Ishikawa (cell line): ENCODE data around the gene MAP3K8.

Experiments
- CEBPB ChIP-seq: IDR thresholded peaks from 2 replicates; pipeline ENCODE4 v1.6.1; 2012
- CREB1 ChIP-seq: IDR thresholded peaks from 2 replicates; pipeline ENCODE4 v1.6.1; 2012; ENCODE audit warnings: low read depth
- EGR1 ChIP-seq: IDR thresholded peaks from 2 replicates; pipeline ENCODE4 v1.6.1; 2012
- EP300 ChIP-seq: IDR thresholded peaks from 2 replicates; pipeline ENCODE4 v1.6.1; 2012; ENCODE audit warnings: borderline replicate concordance
- FOXM1 ChIP-seq: IDR thresholded peaks from 2 replicates; pipeline ENCODE4 v1.6.1; 2012; ENCODE audit warnings: low read depth, borderline replicate concordance
- NFIC ChIP-seq: IDR thresholded peaks from 2 replicates; pipeline ENCODE4 v1.6.1; 2012
- TCF12 ChIP-seq: IDR thresholded peaks from 2 replicates; pipeline ENCODE4 v1.6.1; 2012; ENCODE audit warnings: low read depth
- TEAD4 ChIP-seq: IDR thresholded peaks from 2 replicates; pipeline ENCODE4 v1.6.1; 2012
- YY1 ChIP-seq: IDR thresholded peaks from 2 replicates; pipeline ENCODE4 v1.6.1; 2012; ENCODE audit warnings: low read depth
- ZBTB7A ChIP-seq: IDR thresholded peaks from 2 replicates; pipeline ENCODE4 v1.6.1; 2012; ENCODE audit warnings: low read depth
- TF ChIP-seq, protein P1 (sequence below): IDR thresholded peaks from 2 replicates; pipeline ENCODE4 v1.6.1; 2012; ENCODE audit warnings: low read depth, mild to moderate bottlenecking
- TF ChIP-seq, protein P2 (sequence below): IDR thresholded peaks from 2 replicates; pipeline ENCODE4 v1.6.1; 2012
- TF ChIP-seq, protein P3 (sequence below): IDR thresholded peaks from 2 replicates; pipeline ENCODE4 v1.6.1; 2012

Gene MAP3K8

DNA sequence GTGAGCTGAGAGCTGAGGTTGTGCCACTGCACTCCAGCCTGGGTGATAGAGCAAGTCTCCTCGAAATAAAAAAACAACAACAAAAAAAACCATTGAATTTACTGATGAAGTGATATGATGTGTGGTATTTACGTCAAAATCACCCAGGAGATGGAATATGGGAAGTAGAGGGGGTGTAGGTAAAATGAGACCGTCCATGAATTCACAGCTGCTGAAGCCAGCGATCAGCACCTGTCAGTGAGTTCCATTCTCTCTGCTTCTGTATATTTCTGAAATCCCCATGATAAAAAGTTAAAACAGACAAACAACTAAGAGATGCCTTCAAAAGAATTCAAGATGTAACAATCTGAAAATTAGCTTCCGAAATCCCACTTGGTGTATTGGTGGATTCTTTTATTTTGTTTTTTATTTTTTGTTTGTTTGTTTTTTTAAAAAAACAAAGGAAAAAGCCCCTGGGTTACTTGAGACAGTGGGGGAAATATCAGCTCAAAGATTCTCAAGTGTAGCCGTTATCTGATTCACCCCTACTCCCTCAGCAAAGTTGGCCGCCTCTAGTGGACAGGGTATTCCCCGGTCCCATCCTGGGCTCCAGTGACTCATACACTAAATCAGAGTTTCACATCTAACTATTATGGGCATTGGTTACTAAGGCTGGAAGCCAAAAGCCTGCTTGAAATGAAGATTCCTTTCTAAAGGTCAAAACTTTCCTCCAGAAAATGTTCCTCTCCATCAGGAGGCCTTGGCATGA, 76.4 kb downstream of the MAP3K8 start:
- no peak for TF ChIP-seq EGR1
- no peak for TF ChIP-seq YY1
- TF ChIP-seq CEBPB = no peak
- no peak for TF ChIP-seq ZBTB7A
- TF ChIP-seq, protein P1, sequence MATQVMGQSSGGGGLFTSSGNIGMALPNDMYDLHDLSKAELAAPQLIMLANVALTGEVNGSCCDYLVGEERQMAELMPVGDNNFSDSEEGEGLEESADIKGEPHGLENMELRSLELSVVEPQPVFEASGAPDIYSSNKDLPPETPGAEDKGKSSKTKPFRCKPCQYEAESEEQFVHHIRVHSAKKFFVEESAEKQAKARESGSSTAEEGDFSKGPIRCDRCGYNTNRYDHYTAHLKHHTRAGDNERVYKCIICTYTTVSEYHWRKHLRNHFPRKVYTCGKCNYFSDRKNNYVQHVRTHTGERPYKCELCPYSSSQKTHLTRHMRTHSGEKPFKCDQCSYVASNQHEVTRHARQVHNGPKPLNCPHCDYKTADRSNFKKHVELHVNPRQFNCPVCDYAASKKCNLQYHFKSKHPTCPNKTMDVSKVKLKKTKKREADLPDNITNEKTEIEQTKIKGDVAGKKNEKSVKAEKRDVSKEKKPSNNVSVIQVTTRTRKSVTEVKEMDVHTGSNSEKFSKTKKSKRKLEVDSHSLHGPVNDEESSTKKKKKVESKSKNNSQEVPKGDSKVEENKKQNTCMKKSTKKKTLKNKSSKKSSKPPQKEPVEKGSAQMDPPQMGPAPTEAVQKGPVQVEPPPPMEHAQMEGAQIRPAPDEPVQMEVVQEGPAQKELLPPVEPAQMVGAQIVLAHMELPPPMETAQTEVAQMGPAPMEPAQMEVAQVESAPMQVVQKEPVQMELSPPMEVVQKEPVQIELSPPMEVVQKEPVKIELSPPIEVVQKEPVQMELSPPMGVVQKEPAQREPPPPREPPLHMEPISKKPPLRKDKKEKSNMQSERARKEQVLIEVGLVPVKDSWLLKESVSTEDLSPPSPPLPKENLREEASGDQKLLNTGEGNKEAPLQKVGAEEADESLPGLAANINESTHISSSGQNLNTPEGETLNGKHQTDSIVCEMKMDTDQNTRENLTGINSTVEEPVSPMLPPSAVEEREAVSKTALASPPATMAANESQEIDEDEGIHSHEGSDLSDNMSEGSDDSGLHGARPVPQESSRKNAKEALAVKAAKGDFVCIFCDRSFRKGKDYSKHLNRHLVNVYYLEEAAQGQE = no peak
- TF ChIP-seq TCF12 = no peak
- no peak for TF ChIP-seq CREB1
- TF ChIP-seq, protein P2, sequence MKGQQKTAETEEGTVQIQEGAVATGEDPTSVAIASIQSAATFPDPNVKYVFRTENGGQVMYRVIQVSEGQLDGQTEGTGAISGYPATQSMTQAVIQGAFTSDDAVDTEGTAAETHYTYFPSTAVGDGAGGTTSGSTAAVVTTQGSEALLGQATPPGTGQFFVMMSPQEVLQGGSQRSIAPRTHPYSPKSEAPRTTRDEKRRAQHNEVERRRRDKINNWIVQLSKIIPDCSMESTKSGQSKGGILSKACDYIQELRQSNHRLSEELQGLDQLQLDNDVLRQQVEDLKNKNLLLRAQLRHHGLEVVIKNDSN = no peak
- no peak for TF ChIP-seq NFIC
- TF ChIP-seq EP300 = no peak
- TF ChIP-seq, protein P3, sequence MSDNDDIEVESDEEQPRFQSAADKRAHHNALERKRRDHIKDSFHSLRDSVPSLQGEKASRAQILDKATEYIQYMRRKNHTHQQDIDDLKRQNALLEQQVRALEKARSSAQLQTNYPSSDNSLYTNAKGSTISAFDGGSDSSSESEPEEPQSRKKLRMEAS = no peak

DNA sequence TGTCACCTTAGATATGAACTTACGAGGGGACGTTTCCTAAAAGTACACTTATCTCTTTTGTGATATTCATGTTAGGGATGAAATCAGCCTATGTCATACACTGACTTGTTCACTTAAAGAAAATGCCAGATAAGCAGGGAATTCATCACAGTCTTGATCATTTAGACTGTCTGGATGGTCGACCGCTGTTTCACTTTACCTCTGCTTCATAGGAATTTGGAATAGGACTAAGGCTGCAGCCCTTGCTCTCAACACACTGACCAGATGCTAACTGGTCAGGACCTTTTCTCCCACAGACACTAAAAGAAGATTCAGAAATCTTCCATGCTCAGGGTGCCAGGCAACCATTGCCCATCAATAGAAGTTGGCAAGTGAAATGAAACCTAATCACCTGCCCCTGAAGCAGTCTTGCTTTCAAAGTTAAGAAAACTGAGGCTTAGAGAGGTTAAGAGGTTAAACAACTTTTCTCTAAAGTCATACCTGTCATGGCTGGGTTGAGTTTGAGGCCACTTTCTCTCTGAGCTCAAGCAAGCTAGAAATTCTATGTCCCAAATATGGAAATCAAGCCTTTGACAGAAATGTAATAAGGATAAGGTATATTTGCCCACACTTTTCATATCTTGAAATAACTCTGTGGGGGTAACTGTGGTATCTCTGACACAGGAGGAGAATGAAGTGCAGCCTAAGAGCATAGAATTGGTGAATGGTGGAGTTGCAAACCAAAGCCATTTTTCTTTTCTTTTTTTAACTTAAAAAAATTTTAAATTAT, 77.1 kb downstream of the MAP3K8 start:
- TF ChIP-seq, protein P3 = no peak
- TF ChIP-seq TEAD4 (no peak), YY1 (no peak), FOXM1 (no peak), TCF12 (no peak)
